B cell (primary cell): ENCODE data around the gene CFAP251. TPM values are rescaled to one million over a fixed set of nuclear protein-coding genes. Genes with fewer than 3 reads are reported as not detected.

ENCODE experiments used
- ATAC-seq: fragments of 200-7000 bp; cut with Tn5 transposase; one replicate; pipeline ENCODE4 v1.10.0; 2021; ENCODE audit warnings: low read depth, mild to moderate bottlenecking, moderate number of reproducible peaks, moderate library complexity
- CTCF ChIA-PET: fragments of 350-600 bp; sonication (Branson Sonifier 250); formaldehyde crosslinking; loops from one replicate; lab custom pipeline; 2021; ENCODE audit warnings: antibody characterized with exemption, inconsistent platforms; lab: Charles Lee
- POLR2A ChIA-PET: fragments of 350-600 bp; sonication (Branson Sonifier 250); formaldehyde crosslinking; loops from one replicate; lab custom pipeline; 2021; ENCODE audit warnings: antibody characterized with exemption; lab: Charles Lee
- DNase-seq: peaks from one replicate; pipeline ENCODE4 v3.0.0; 2013
- H2AFZ ChIP-seq: 2 replicates; pipeline ENCODE4 v1.6.1; 2012; ENCODE audit warnings: mild to moderate bottlenecking, low read depth, low read length; ENCODE audit not compliant: insufficient read depth, poor library complexity, severe bottlenecking
- H3K27ac ChIP-seq, 2 donors: 1 replicate in 1 of 2; 2 replicates in 1 of 2; pipeline ENCODE4 v1.5.1; 2012 to 2013; ENCODE audit warnings: low read length in 2 of 2, mild to moderate bottlenecking in 2 of 2, moderate library complexity in 1 of 2
- H3K27me3 ChIP-seq, 4 experiments: fragments of 200-600 bp in 1 of 4; sonication (generic) in 1 of 4; replicated peaks in 1 of 4; 1 replicate in 2 of 4; 2 replicates in 2 of 4; pipeline versions ENCODE4 v1.6.1 to v1.7.0; 2013 to 2016; ENCODE audit warnings: low read length in 3 of 4, mild to moderate bottlenecking in 2 of 4, mixed read lengths in 1 of 4, moderate library complexity in 1 of 4; ENCODE audit not compliant: insufficient read depth in 4 of 4, control insufficient read depth in 3 of 4; ENCODE audit errors: control extremely low read depth in 1 of 4
- H3K36me3 ChIP-seq, 2 experiments: replicated peaks in 1 of 2; 1 replicate in 1 of 2; 2 replicates in 1 of 2; pipeline versions ENCODE4 v1.6.1 to v1.7.1; 2013; ENCODE audit warnings: low read length in 1 of 2; ENCODE audit not compliant: insufficient read depth in 2 of 2, control insufficient read depth in 1 of 2; ENCODE audit errors: control extremely low read depth in 1 of 2, extremely low read depth in 1 of 2
- H3K4me1 ChIP-seq, 2 donors: fragments of 200-600 bp in 1 of 2; sonication (generic) in 1 of 2; 1 replicate in 1 of 2; 2 replicates in 1 of 2; pipeline versions ENCODE4 v1.5.1 to v1.6.1; 2013 to 2017; ENCODE audit warnings: low read length in 2 of 2; ENCODE audit not compliant: control insufficient read depth in 2 of 2, insufficient read depth in 2 of 2
- H3K4me2 ChIP-seq: replicated peaks from 2 replicates; pipeline ENCODE3; 2012; ENCODE audit warnings: mild to moderate bottlenecking, low read depth, low read length; ENCODE audit not compliant: poor library complexity, severe bottlenecking
- H3K4me3 ChIP-seq, 5 experiments: fragments of 200-600 bp in 1 of 5; sonication (generic) in 1 of 5; 1 replicate in 3 of 5; 2 replicates in 2 of 5; pipeline versions ENCODE4 v1.5.1 to v1.7.0; 2011 to 2016; ENCODE audit warnings: low read length in 4 of 5, mild to moderate bottlenecking in 4 of 5, low read depth in 2 of 5, control low read depth in 1 of 5, moderate library complexity in 1 of 5; ENCODE audit not compliant: insufficient read depth in 1 of 5; ENCODE audit errors: control extremely low read depth in 1 of 5, extremely low read depth in 1 of 5
- H3K79me2 ChIP-seq: fragments of 200-600 bp; sonication (generic); one replicate; pipeline ENCODE4 v1.6.0; 2016; ENCODE audit warnings: low read length; ENCODE audit not compliant: control insufficient read depth, insufficient read depth
- H3K9ac ChIP-seq: fragments of 200-600 bp; sonication (generic); 2 replicates; pipeline ENCODE4 v1.6.1; 2017; ENCODE audit warnings: mild to moderate bottlenecking, low read length, moderate library complexity
- H3K9me3 ChIP-seq, 3 donors: one replicate each; pipeline versions ENCODE4 v1.6.1 to v1.7.1; 2013; ENCODE audit warnings: low read length in 2 of 3; ENCODE audit not compliant: control insufficient read depth in 2 of 3, insufficient read depth in 1 of 3; ENCODE audit errors: control extremely low read depth in 1 of 3
- H4K20me1 ChIP-seq: 2 replicates; pipeline ENCODE4 v1.6.0; 2012; ENCODE audit warnings: mild to moderate bottlenecking, low read length; ENCODE audit not compliant: insufficient read depth, control insufficient read depth, poor library complexity, severe bottlenecking
- H3K27ac Mint-ChIP-seq: one replicate; pipeline ENCODE4 v1.8.0; 2021; ENCODE audit warnings: mixed read lengths
- H3K27me3 Mint-ChIP-seq: one replicate; pipeline ENCODE4 v1.8.0; 2021; ENCODE audit warnings: mixed read lengths
- H3K4me1 Mint-ChIP-seq: one replicate; pipeline ENCODE4 v1.8.0; 2021; ENCODE audit warnings: mixed read lengths
- H3K4me3 Mint-ChIP-seq: one replicate; pipeline ENCODE4 v1.8.0; 2021; ENCODE audit warnings: mixed read lengths
- H3K9me3 Mint-ChIP-seq: one replicate; pipeline ENCODE4 v1.8.0; 2022; ENCODE audit warnings: mixed read lengths; ENCODE audit not compliant: insufficient read depth
- EZH2 ChIP-seq: IDR thresholded peaks from 2 replicates; pipeline ENCODE4 v1.6.1; 2012; ENCODE audit warnings: borderline replicate concordance, low read depth, mild to moderate bottlenecking, moderate library complexity, low read length; ENCODE audit not compliant: insufficient read depth, poor library complexity, severe bottlenecking
- WGBS: methylation state at CpG from one replicate; pipeline ENCODE4 v1.1.5; 2013; ENCODE audit warnings: missing lambda C conversion rate; ENCODE audit not compliant: insufficient coverage; 5-methylcytosine and 5-hydroxymethylcytosine counted together
- intact Hi-C: fragments of 100-400 bp; cut with micrococcal nuclease; formaldehyde crosslinking; loops from one replicate; pipeline ENCODE4 v1.10.0; 2022
- polyA plus RNA-seq: library from polyadenylated mRNA; depleted of rRNA; stranded (reverse); fragments of >200 nt; gene quantifications from 2 replicates; pipeline ENCODE4 v1.2.3, GENCODE V29; 2012
- total RNA-seq, 2 donors: library from RNA; stranded (reverse); fragments of 120-200 nt in 1 of 2; gene quantifications; 1 replicate in 1 of 2; 2 replicates in 1 of 2; pipeline versions ENCODE4 v1.2.3 to v1.2.4, GENCODE V29; 2013 to 2022
- TF ChIP-seq, protein P1 (sequence below): fragments of 200-600 bp; IDR thresholded peaks from one replicate; pipeline ENCODE4 v1.8.0; 2022; ENCODE audit warnings: antibody characterized with exemption, mild to moderate bottlenecking

The CFAP251 gene
- total and polyA plus RNA-seq, 2 donors (not counting 1 experiment from before 2014, with no cell fraction given), result 0.22 to 1.6 TPM

- H2AFZ ChIP-seq, result no peak overlapping the region
- no peak for DNase-seq
- no peak for TF ChIP-seq EZH2
- TF ChIP-seq, protein P1, sequence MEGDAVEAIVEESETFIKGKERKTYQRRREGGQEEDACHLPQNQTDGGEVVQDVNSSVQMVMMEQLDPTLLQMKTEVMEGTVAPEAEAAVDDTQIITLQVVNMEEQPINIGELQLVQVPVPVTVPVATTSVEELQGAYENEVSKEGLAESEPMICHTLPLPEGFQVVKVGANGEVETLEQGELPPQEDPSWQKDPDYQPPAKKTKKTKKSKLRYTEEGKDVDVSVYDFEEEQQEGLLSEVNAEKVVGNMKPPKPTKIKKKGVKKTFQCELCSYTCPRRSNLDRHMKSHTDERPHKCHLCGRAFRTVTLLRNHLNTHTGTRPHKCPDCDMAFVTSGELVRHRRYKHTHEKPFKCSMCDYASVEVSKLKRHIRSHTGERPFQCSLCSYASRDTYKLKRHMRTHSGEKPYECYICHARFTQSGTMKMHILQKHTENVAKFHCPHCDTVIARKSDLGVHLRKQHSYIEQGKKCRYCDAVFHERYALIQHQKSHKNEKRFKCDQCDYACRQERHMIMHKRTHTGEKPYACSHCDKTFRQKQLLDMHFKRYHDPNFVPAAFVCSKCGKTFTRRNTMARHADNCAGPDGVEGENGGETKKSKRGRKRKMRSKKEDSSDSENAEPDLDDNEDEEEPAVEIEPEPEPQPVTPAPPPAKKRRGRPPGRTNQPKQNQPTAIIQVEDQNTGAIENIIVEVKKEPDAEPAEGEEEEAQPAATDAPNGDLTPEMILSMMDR, result no peak
- no peaks in the 10 kb centered on the region for H4K20me1 ChIP-seq
- ATAC-seq, result no peak
- Mint-ChIP-seq H3K4me1 (peaks cover 55% of the 10 kb centered on the region), H3K9me3 (no peaks in the 10 kb centered on the region), H3K27ac (peak overlapping the region; percentile 77), H3K27me3 (no peaks in the 10 kb centered on the region), H3K4me3 (peak overlapping the region; percentile 21)
- peaks cover 53 to 64% of the 10 kb centered on the region in 2 donors for H3K4me1 ChIP-seq
- no peaks in the 10 kb centered on the region for H3K9me3 ChIP-seq
- no peaks in the 10 kb centered on the region for H3K27me3 ChIP-seq
- H3K79me2 ChIP-seq, result no peaks in the 10 kb centered on the region
- CTCF ChIA-PET, result interaction anchor here (1.1 to 1.8 kb wide), 8 partner anchors 9 to 140 kb away, joined by 3 to 10 read pairs (median 4); partner anchors contain the start of gene CFAP251
- intact Hi-C loops, result no loop called here
- H3K27ac ChIP-seq, result peak overlapping the region in 1 of 2 donors; percentile 55
- POLR2A ChIA-PET, result interaction anchor here (0.7 to 1.7 kb wide), 4 partner anchors 9 to 204 kb away, joined by 5 to 8 read pairs (median 6); no protein-coding TSS in a partner anchor
- 98% methylated on average over 6 of the region's 6 CpGs for WGBS
- H3K4me3 ChIP-seq, result no peak overlapping the region
- H3K9ac ChIP-seq, result no peak overlapping the region
- H3K36me3 ChIP-seq, result no peaks in the 10 kb centered on the region
- H3K4me2 ChIP-seq, result peak overlapping the region; percentile 58
Observed at GRCh38 chr12:121982950-121983349, 64.6 kb downstream of the CFAP251 start.

- Histone ChIP-seq H3K4me1 (peaks cover 52 to 62% of the 10 kb centered on the region in 2 donors), H4K20me1 (no peaks in the 10 kb centered on the region), H3K36me3 (no peaks in the 10 kb centered on the region), H3K27ac (peak overlapping the region; percentile 45 to 55), H3K27me3 (no peaks in the 10 kb centered on the region), H3K79me2 (no peaks in the 10 kb centered on the region), H3K9me3 (no peaks in the 10 kb centered on the region), H3K9ac (peak overlapping the region; percentile 26), H3K4me3 (peak overlapping the region in 1 of 5 experiments; percentile 2), H2AFZ (no peak overlapping the region), H3K4me2 (peak overlapping the region; percentile 58)
- Mint-ChIP-seq H3K4me1 (peaks cover 53% of the 10 kb centered on the region), H3K9me3 (no peaks in the 10 kb centered on the region), H3K4me3 (peak overlapping the region; percentile 21), H3K27ac (peak overlapping the region; percentile 77), H3K27me3 (no peaks in the 10 kb centered on the region)
- POLR2A ChIA-PET, result interaction anchor here (0.7 to 1.7 kb wide), 8 partner anchors 8 to 1342 kb away, joined by 3 to 10 read pairs (median 5); no protein-coding TSS in a partner anchor
- 13% methylated on average over 1 of the region's 13 CpGs for WGBS
- peak; percentile 25 for ATAC-seq
- CTCF ChIA-PET, result interaction anchor here (0.6 to 1.8 kb wide), 11 partner anchors 9 to 556 kb away, joined by 3 to 10 read pairs (median 3); partner anchors contain the start of genes BCL7A and CFAP251
- TF ChIP-seq, protein P1, result no peak
- TF ChIP-seq EZH2, result no peak
- intact Hi-C loops, result no loop called here
- peak; percentile 58 for DNase-seq
Observed at GRCh38 chr12:121983536-121984210, 65.3 kb downstream of the CFAP251 start.
